MCF 10A (cell line): ENCODE results near the gene CACNA1H. TPM values are rescaled to one million over a fixed set of nuclear protein-coding genes. Genes with fewer than 3 reads are reported as not detected.

Source experiments
- BruUV-seq: library from RNA; stranded (reverse); fragments of 400-500 nt; replicated peaks from 2 replicates; lab custom pipeline; 2021; lab: Mats Ljungman, UMichigan
- CTCF ChIA-PET: fragments of 300-600 bp; sonication (Branson Sonifier 250); formaldehyde crosslinking; extraction: SDS; loops from one replicate; lab custom pipeline; 2021; ENCODE audit warnings: antibody characterized with exemption, inconsistent platforms; lab: Yijun Ruan, JAX
- POLR2A ChIA-PET: fragments of 300-600, 350-650 bp; sonication (Branson Sonifier 250); formaldehyde crosslinking; extraction: SDS; loops from one replicate; lab custom pipeline; 2020; ENCODE audit warnings: antibody characterized with exemption, inconsistent platforms; lab: Yijun Ruan, JAX
- DNase-seq: peaks from one replicate; pipeline ENCODE4 v3.0.0-alpha.2; 2018; ENCODE audit not compliant: unreplicated experiment
- H3K27ac Mint-ChIP-seq: one replicate; pipeline ENCODE4 v1.8.0; 2022; ENCODE audit warnings: mild to moderate bottlenecking, low read depth, mixed read lengths; ENCODE audit not compliant: unreplicated experiment
- H3K27me3 Mint-ChIP-seq: one replicate; pipeline ENCODE4 v1.8.0; 2022; ENCODE audit warnings: mixed read lengths; ENCODE audit not compliant: insufficient read depth, unreplicated experiment
- H3K36me3 Mint-ChIP-seq: one replicate; pipeline ENCODE4 v1.8.0; 2022; ENCODE audit warnings: mild to moderate bottlenecking, moderate library complexity, mixed read lengths; ENCODE audit not compliant: insufficient read depth, unreplicated experiment
- H3K4me1 Mint-ChIP-seq: one replicate; pipeline ENCODE4 v1.8.0; 2022; ENCODE audit warnings: mixed read lengths; ENCODE audit not compliant: insufficient read depth, unreplicated experiment
- H3K4me3 Mint-ChIP-seq: one replicate; pipeline ENCODE4 v1.8.0; 2022; ENCODE audit warnings: mild to moderate bottlenecking, moderate library complexity, mixed read lengths; ENCODE audit not compliant: unreplicated experiment
- H3K9me3 Mint-ChIP-seq: one replicate; pipeline ENCODE4 v1.8.0; 2022; ENCODE audit warnings: mixed read lengths; ENCODE audit not compliant: unreplicated experiment
- intact Hi-C: fragments of 100-400 bp; cut with micrococcal nuclease; formaldehyde crosslinking; loops from 2 replicates; pipeline ENCODE4 v1.14.1; 2022
- total RNA-seq: library from RNA; stranded (reverse); gene quantifications from 2 replicates; pipeline ENCODE4 v1.2.3, GENCODE V29; 2022
- TF ChIP-seq, protein P1 (sequence below): fragments of 200-600 bp; IDR thresholded peaks from one replicate; pipeline ENCODE4 v1.8.0; 2022; ENCODE audit warnings: antibody characterized with exemption, mild to moderate bottlenecking; ENCODE audit not compliant: unreplicated experiment

The CACNA1H gene
- total RNA-seq, 1 experiment from 2014 or later, result not detected

GRCh38 chr16:1164975-1165374 is 12.1 kb downstream of the CACNA1H start:
- Mint-ChIP-seq H3K27ac (no peak overlapping the region), H3K36me3 (no peaks in the 10 kb centered on the region), H3K4me3 (no peak overlapping the region), H3K4me1 (no peaks in the 10 kb centered on the region), H3K27me3 (peaks cover 31% of the 10 kb centered on the region), H3K9me3 (no peaks in the 10 kb centered on the region)
- no peak for DNase-seq
- ChIA-PET POLR2A (no interaction called here), CTCF (no interaction called here)
- BruUV-seq, result no TSS peak
- TF ChIP-seq, protein P1, sequence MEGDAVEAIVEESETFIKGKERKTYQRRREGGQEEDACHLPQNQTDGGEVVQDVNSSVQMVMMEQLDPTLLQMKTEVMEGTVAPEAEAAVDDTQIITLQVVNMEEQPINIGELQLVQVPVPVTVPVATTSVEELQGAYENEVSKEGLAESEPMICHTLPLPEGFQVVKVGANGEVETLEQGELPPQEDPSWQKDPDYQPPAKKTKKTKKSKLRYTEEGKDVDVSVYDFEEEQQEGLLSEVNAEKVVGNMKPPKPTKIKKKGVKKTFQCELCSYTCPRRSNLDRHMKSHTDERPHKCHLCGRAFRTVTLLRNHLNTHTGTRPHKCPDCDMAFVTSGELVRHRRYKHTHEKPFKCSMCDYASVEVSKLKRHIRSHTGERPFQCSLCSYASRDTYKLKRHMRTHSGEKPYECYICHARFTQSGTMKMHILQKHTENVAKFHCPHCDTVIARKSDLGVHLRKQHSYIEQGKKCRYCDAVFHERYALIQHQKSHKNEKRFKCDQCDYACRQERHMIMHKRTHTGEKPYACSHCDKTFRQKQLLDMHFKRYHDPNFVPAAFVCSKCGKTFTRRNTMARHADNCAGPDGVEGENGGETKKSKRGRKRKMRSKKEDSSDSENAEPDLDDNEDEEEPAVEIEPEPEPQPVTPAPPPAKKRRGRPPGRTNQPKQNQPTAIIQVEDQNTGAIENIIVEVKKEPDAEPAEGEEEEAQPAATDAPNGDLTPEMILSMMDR, result no peak
- intact Hi-C loops, result no loop called here

GRCh38 chr16:1165511-1165910 is 12.6 kb downstream of the CACNA1H start:
- BruUV-seq, result no TSS peak
- intact Hi-C loops, result no loop called here
- TF ChIP-seq, protein P1, result no peak
- H3K27me3 Mint-ChIP-seq, result peaks cover 31% of the 10 kb centered on the region
- no peaks in the 10 kb centered on the region for H3K4me1 Mint-ChIP-seq
- no peaks in the 10 kb centered on the region for H3K36me3 Mint-ChIP-seq
- CTCF ChIA-PET, result no interaction called here
- no peak overlapping the region for H3K4me3 Mint-ChIP-seq
- POLR2A ChIA-PET, result no interaction called here
- H3K9me3 Mint-ChIP-seq, result no peaks in the 10 kb centered on the region
- DNase-seq, result no peak
- H3K27ac Mint-ChIP-seq, result no peak overlapping the region

- no TSS peak for BruUV-seq
- CTCF ChIA-PET, result no interaction called here
- intact Hi-C loops, result no loop called here
- TF ChIP-seq, protein P1, result no peak
- no peaks in the 10 kb centered on the region for H3K9me3 Mint-ChIP-seq
- H3K27ac Mint-ChIP-seq, result no peak overlapping the region
- H3K36me3 Mint-ChIP-seq, result no peaks in the 10 kb centered on the region
- no peak overlapping the region for H3K4me3 Mint-ChIP-seq
- H3K4me1 Mint-ChIP-seq, result no peaks in the 10 kb centered on the region
- no peak for DNase-seq
- H3K27me3 Mint-ChIP-seq, result peaks cover 37% of the 10 kb centered on the region
- POLR2A ChIA-PET, result interaction anchor here (0.9 kb wide), 1 partner anchor 11 kb away, joined by 7 read pairs; no protein-coding TSS in a partner anchor
Measured at GRCh38 chr16:1167276-1168107, 14.6 kb downstream of the CACNA1H start.

GRCh38 chr16:1168837-1169236 is 15.9 kb downstream of the CACNA1H start:
- TF ChIP-seq, protein P1, result no peak
- no peaks in the 10 kb centered on the region for H3K9me3 Mint-ChIP-seq
- no peak for DNase-seq
- H3K27ac Mint-ChIP-seq, result no peak overlapping the region
- H3K4me1 Mint-ChIP-seq, result no peaks in the 10 kb centered on the region
- H3K4me3 Mint-ChIP-seq, result no peak overlapping the region
- POLR2A ChIA-PET, result no interaction called here
- peaks cover 37% of the 10 kb centered on the region for H3K27me3 Mint-ChIP-seq
- BruUV-seq, result no TSS peak
- no peaks in the 10 kb centered on the region for H3K36me3 Mint-ChIP-seq
- intact Hi-C loops, result no loop called here
- CTCF ChIA-PET, result no interaction called here
